HG02981 (cell line): ENCODE data around the gene POMZP3.
"Not testable (repeated sequence)": the region's sequence is repeated elsewhere in the genome, so short reads cannot be mapped to it uniquely, and the experiment has no call there.

Source experiments
- ATAC-seq: cut with Tn5 transposase; IDR thresholded peaks from one replicate; pipeline ENCODE4 v1.9.1; 2021; ENCODE audit warnings: mild to moderate bottlenecking, moderate library complexity; ENCODE audit not compliant: unreplicated experiment

The POMZP3 gene

GRCh38 chr7:76588586-76588985 lies 38.5 kb downstream of the POMZP3 start:
- not testable (repeated sequence) for ATAC-seq

- not testable (repeated sequence) for ATAC-seq
Measured at GRCh38 chr7:76586585-76587315, 40.3 kb downstream of the POMZP3 start.

DNA sequence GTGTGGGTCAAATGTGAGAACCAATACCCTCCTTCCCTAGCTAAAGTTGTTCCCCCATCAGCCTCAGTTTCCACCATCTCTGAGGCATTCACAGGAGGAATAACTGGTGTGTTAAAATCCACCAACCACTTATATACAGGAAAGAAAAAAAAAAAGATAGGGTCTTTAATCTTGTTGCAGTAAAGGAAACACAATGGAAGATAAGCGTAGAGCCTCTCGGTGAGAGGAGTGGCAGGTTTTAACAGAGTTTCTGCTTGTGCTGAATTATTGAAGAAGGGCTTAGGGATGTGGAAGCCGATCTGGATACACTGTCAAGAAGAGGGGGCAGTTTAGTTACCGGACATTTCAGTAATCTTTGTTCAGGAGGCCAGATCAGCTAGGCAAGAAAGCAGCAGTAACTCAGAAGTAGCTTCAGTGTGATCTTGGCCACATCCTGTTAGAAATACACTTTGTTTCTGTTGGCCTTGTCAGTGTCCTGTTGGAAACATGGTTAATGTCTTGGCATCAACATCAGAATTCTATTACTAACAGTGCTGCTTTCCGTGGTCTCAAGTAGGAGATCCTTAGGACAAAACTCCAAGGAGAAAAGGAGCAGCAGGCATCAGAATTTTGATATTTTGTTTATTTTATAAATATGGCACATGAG lies 43.3 kb downstream of the POMZP3 start:
- ATAC-seq, result not testable (repeated sequence)

GRCh38 chr7:76582848-76583631 lies 44.0 kb downstream of the POMZP3 start:
- not testable (repeated sequence) for ATAC-seq

DNA sequence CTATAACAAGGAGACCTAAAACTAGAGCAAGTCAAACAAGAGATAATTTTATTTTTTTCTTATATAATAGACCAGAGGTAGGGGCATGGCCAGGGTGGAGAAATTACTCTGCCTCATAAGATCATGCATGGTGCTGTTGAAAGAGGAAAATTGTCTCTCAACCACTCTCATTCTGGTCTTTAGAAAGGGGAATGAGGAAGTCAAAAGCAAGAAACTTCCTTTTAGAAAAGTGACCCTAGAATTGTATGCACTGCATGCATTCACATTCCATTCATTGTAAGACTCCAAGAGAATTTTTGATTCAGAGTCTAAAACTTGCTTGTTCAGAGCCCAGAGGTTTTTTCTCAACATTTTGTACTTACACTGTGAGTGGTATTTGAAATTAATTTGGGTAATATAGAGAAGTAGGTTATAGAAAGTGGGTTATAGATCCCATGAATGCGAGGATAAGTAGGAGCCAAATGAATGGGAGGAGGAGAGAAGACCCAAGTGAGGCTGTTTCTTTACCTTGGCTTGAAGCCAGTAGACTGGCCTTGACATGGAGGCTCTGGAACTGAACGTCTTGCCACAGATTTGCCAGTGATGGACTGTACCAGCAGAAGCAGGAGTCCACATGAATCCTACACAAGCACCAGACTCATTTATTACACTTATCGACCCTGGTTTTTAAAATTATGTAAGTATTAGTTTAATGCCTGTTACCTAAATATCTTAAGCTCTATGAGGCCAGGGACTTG lies 51.0 kb downstream of the POMZP3 start:
- ATAC-seq, result not testable (repeated sequence)

DNA sequence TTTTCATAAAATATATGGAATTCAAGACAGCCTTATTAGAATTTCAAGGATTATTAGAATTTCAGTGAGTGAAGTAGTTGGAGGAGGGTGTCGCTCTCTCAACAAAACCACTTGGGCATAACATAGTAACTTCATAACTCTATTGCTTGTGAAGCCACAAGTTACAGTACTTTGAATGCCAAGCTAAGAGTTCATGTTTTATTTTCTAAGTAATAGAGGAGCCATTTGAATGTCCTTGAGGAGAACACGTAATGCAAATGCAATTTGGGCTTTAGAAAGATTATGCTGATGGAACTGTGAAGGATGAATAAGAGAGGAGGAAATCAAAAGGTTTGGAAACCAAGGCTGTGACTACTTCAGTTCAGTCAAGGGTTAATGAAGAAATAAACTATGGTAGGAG lies 51.6 kb downstream of the POMZP3 start:
- not testable (repeated sequence) for ATAC-seq

GRCh38 chr7:76572296-76572695 lies 54.8 kb downstream of the POMZP3 start:
- not testable (repeated sequence) for ATAC-seq

DNA sequence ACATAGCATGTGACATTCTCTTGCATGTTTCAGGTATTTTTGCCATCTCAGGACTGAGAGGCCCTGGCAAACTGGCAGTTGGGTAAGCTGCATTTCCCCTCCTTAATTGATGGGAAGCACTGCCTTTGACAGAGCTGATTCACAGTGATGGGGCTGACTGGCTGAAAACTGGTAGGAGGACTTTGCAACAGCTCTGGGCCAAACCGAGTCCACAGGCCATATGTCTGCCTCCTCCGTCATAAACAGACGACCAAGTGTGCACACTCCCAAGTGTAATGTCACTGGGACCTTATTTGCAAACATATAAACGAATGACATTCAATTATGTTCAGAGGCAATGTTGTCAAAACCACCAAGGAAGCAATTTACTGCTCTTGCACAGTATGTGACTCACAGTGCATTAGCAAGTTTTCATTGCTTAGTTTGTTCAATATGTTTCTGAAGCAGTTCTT lies 56.7 kb downstream of the POMZP3 start:
- ATAC-seq, result not testable (repeated sequence)

- ATAC-seq, result not testable (repeated sequence)
Measured at GRCh38 chr7:76568742-76569141, 58.3 kb downstream of the POMZP3 start.

GRCh38 chr7:76567753-76568152 lies 59.3 kb downstream of the POMZP3 start:
- not testable (repeated sequence) for ATAC-seq

- ATAC-seq, result not testable (repeated sequence)
Measured at GRCh38 chr7:76567311-76567710, 59.8 kb downstream of the POMZP3 start.

DNA sequence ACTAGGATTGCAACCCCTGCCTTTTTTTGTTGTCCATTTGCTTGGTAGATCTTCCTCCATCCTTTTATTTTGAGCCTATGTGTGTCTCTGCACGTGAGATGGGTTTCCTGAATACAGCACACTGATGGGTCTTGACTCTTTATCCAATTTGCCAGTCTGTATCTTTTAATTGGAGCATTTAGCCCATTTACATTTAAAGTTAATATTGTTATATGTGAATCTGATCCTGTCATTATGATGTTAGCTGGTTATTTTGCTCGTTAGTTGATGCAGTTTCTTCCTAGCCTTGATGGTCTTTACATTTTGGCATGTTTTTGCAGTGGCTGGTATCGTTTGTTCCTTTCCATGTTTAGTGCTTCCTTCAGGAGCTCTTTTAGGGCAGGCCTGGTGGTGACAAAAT lies 62.1 kb downstream of the POMZP3 start:
- not testable (repeated sequence) for ATAC-seq

GRCh38 chr7:76561342-76561741 lies 65.7 kb downstream of the POMZP3 start:
- not testable (repeated sequence) for ATAC-seq

- ATAC-seq, result not testable (repeated sequence)
Measured at GRCh38 chr7:76560157-76560556, 66.9 kb downstream of the POMZP3 start.
